Measurements from ENCODE around the gene PEMT. TPM values are rescaled to one million over a fixed set of nuclear protein-coding genes. Genes with fewer than 3 reads are reported as not detected.

Gene PEMT
- total RNA-seq, 4 donors from 2014 or later = 17.7 to 24.8 (median 20.6) TPM

- intact Hi-C loops (cut with DNase I) = no loop called here
- Histone ChIP-seq H3K27ac (replicated peaks in 1 of 4) (no peak overlapping the region), H3K36me3 (no peaks in the 10 kb centered on the region), H3K4me3 (no peak overlapping the region), H3K27me3 (no peaks in the 10 kb centered on the region), H3K4me1 (no peaks in the 10 kb centered on the region), H3K9me3 (no peaks in the 10 kb centered on the region)
- TF ChIP-seq CTCF (IDR thresholded peaks at IDR 0.05) (no peak), POLR2AphosphoS5 (IDR thresholded peaks at IDR 0.05) (no peak), EP300 (IDR thresholded peaks at IDR 0.05) (no peak)
- WGBS = 95% methylated on average over 3 of the region's 6 CpGs
- DNase-seq (ENCODE audit: extremely low spot score) = no peak
Measured at GRCh38 chr17:17582372-17582771, 9.1 kb downstream of the PEMT start.

- no peak overlapping the region for H3K27ac ChIP-seq (replicated peaks in 1 of 4)
Measured at GRCh38 chr17:17581509-17581908, 10.0 kb downstream of the PEMT start.

GRCh38 chr17:17580662-17581470 lies 10.6 kb downstream of the PEMT start:
- WGBS = 79% methylated on average over 8 of the region's 8 CpGs
- TF ChIP-seq CTCF (IDR thresholded peaks at IDR 0.05) = no peak
- Histone ChIP-seq H3K4me1 (no peaks in the 10 kb centered on the region), H3K9me3 (no peaks in the 10 kb centered on the region), H3K27ac (replicated peaks in 1 of 4) (no peak overlapping the region), H3K27me3 (no peaks in the 10 kb centered on the region), H3K36me3 (peaks cover 0 to 15% (median 2%) of the 10 kb centered on the region in 4 donors), H3K4me3 (no peak overlapping the region)
- no peak for DNase-seq (ENCODE audit: extremely low spot score)
- intact Hi-C loops (cut with DNase I) = no loop called here

More at GRCh38 chr17:17581509-17581908, 10.0 kb downstream of the PEMT start:
- Histone ChIP-seq H3K4me3 (no peak overlapping the region), H3K36me3 (peaks cover 0 to 8% (median 0%) of the 10 kb centered on the region in 4 donors), H3K4me1 (no peaks in the 10 kb centered on the region), H3K27me3 (no peaks in the 10 kb centered on the region), H3K9me3 (no peaks in the 10 kb centered on the region)
- DNase-seq (ENCODE audit: extremely low spot score) = no peak
- TF ChIP-seq CTCF (IDR thresholded peaks at IDR 0.05) (no peak), POLR2A (IDR thresholded peaks at IDR 0.05; ENCODE audit: low read depth) (no peak), EP300 (IDR thresholded peaks at IDR 0.05) (no peak), POLR2AphosphoS5 (IDR thresholded peaks at IDR 0.05) (no peak)
- intact Hi-C loops (cut with DNase I) = no loop called here
- 96% methylated on average over 5 of the region's 6 CpGs for WGBS

DNA sequence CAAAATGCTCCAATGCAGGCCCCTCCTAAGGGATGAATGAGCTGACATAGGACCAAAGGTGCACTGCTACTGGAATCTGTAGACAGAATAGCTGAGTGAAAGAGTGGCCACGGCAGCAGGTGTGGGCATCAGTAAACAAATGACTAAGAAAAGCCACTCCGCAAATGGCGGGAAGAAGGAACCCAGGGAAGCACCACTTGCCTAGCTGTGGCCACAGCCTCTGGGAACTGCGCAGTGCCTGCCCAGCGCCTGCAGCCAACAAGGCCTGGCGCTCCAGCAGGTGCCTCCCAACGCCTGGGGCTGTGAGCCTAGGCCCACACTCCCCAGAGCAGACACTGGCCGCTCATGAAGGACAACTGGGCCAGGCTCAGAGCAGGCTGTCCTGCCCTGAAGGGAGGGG lies 11.8 kb downstream of the PEMT start:
- H3K4me1 ChIP-seq = no peaks in the 10 kb centered on the region
- H3K27me3 ChIP-seq = no peaks in the 10 kb centered on the region
- 88% methylated on average over 6 of the region's 8 CpGs for WGBS
- H3K9me3 ChIP-seq = no peaks in the 10 kb centered on the region
- intact Hi-C loops (cut with DNase I) = no loop called here
- DNase-seq (ENCODE audit: extremely low spot score) = no peak
- no peak overlapping the region for H3K27ac ChIP-seq (replicated peaks in 1 of 4)
- TF ChIP-seq CTCF (IDR thresholded peaks at IDR 0.05) (no peak), POLR2AphosphoS5 (IDR thresholded peaks at IDR 0.05) (no peak), POLR2A (IDR thresholded peaks at IDR 0.05; ENCODE audit: low read depth) (no peak), EP300 (IDR thresholded peaks at IDR 0.05) (no peak)
- no peak overlapping the region for H3K4me3 ChIP-seq
- peaks cover 0 to 24% (median 7%) of the 10 kb centered on the region in 4 donors for H3K36me3 ChIP-seq

DNA sequence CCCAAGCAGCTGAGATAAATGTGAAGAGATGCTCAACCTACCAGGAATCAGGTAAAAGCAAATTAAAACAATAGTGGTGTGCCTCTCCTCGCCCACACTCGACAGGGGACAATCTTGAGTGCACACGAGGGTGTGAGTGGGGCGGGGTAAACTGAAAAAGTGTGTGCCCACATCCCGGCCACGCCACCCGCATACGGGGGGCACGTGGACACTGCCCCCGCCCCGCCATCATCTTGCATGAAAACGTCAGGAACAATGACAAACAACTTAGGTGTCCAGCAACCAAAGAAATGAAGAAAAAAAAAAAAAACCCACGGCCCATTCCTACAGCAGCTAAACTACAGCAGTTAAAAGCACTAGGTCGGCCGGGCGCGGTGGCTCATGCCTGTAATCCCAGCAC lies 14.1 kb downstream of the PEMT start:
- Histone ChIP-seq H3K9me3 (no peaks in the 10 kb centered on the region), H3K27me3 (no peaks in the 10 kb centered on the region), H3K27ac (replicated peaks in 1 of 4) (no peak overlapping the region), H3K4me3 (no peak overlapping the region), H3K4me1 (no peaks in the 10 kb centered on the region), H3K36me3 (peaks cover 0 to 28% (median 9%) of the 10 kb centered on the region in 4 donors)
- intact Hi-C loops (cut with DNase I) = no loop called here
- TF ChIP-seq EP300 (IDR thresholded peaks at IDR 0.05) = no peak
- no peak for TF ChIP-seq CTCF (IDR thresholded peaks at IDR 0.05)
- no peak for TF ChIP-seq POLR2AphosphoS5 (IDR thresholded peaks at IDR 0.05)
- no peak for TF ChIP-seq POLR2A (IDR thresholded peaks at IDR 0.05; ENCODE audit: low read depth)
- DNase-seq (ENCODE audit: extremely low spot score) = no peak
- 92% methylated on average over 17 of the region's 17 CpGs for WGBS

Measured in esophagus muscularis mucosa (tissue), 4 donors.